ENCODE results near the gene KATNIP. TPM values are rescaled to one million over a fixed set of nuclear protein-coding genes. Genes with fewer than 3 reads are reported as not detected.

KATNIP gene
- total and polyA plus RNA-seq, 9 of the 15 experiments (the other 6 are each of a cell fraction or from before 2014, with no cell fraction given), result 1.7 to 13.2 (median 8.0) TPM

GRCh38 chr16:27566417-27566816 lies 16.5 kb downstream of the KATNIP start (continued):
- peak; percentile 54; the same call in 1 of the 2 replicates for TF ChIP-seq LEF1 (IDR thresholded peaks at IDR 0.05)
- TF ChIP-seq, protein P1, sequence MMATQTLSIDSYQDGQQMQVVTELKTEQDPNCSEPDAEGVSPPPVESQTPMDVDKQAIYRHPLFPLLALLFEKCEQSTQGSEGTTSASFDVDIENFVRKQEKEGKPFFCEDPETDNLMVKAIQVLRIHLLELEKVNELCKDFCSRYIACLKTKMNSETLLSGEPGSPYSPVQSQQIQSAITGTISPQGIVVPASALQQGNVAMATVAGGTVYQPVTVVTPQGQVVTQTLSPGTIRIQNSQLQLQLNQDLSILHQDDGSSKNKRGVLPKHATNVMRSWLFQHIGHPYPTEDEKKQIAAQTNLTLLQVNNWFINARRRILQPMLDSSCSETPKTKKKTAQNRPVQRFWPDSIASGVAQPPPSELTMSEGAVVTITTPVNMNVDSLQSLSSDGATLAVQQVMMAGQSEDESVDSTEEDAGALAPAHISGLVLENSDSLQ (IDR thresholded peaks at IDR 0.05), result peak; percentile 22; the same call in 1 of the 2 replicates
- TF ChIP-seq COPS2 (conservative IDR thresholded peaks at IDR 0.05), result no peak
- TF ChIP-seq KDM2B (CRISPR knock-in tag; IDR thresholded peaks at IDR 0.05), result no peak
- TF ChIP-seq, protein P2, sequence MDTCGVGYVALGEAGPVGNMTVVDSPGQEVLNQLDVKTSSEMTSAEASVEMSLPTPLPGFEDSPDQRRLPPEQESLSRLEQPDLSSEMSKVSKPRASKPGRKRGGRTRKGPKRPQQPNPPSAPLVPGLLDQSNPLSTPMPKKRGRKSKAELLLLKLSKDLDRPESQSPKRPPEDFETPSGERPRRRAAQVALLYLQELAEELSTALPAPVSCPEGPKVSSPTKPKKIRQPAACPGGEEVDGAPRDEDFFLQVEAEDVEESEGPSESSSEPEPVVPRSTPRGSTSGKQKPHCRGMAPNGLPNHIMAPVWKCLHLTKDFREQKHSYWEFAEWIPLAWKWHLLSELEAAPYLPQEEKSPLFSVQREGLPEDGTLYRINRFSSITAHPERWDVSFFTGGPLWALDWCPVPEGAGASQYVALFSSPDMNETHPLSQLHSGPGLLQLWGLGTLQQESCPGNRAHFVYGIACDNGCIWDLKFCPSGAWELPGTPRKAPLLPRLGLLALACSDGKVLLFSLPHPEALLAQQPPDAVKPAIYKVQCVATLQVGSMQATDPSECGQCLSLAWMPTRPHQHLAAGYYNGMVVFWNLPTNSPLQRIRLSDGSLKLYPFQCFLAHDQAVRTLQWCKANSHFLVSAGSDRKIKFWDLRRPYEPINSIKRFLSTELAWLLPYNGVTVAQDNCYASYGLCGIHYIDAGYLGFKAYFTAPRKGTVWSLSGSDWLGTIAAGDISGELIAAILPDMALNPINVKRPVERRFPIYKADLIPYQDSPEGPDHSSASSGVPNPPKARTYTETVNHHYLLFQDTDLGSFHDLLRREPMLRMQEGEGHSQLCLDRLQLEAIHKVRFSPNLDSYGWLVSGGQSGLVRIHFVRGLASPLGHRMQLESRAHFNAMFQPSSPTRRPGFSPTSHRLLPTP (IDR thresholded peaks at IDR 0.05; ENCODE audit: borderline replicate concordance, extremely low read depth, insufficient read length), result peak; percentile 2
- no peak for TF ChIP-seq SRSF1 (IDR thresholded peaks at IDR 0.05; ENCODE audit: low read depth, low read length)
- TF ChIP-seq, protein P3, sequence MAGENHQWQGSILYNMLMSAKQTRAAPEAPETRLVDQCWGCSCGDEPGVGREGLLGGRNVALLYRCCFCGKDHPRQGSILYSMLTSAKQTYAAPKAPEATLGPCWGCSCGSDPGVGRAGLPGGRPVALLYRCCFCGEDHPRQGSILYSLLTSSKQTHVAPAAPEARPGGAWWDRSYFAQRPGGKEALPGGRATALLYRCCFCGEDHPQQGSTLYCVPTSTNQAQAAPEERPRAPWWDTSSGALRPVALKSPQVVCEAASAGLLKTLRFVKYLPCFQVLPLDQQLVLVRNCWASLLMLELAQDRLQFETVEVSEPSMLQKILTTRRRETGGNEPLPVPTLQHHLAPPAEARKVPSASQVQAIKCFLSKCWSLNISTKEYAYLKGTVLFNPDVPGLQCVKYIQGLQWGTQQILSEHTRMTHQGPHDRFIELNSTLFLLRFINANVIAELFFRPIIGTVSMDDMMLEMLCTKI (IDR thresholded peaks at IDR 0.05; ENCODE audit: partially characterized antibody), result no peak
- TF ChIP-seq PHF8 (IDR thresholded peaks at IDR 0.05; ENCODE audit: borderline replicate concordance, low read length), result peak; percentile 21; the same call in 1 of the 2 replicates
- no peak for TF ChIP-seq FOXK2 (conservative IDR thresholded peaks at IDR 0.05 in 1 of 2, IDR thresholded peaks at IDR 0.05 in 1 of 2; ENCODE audit: low read depth in 2 of 2)
- peak in 1 of 2 experiments; percentile 58; a peak in 2 of 4 replicates for TF ChIP-seq MAZ (CRISPR knock-in tag; conservative IDR thresholded peaks at IDR 0.05 in 1 of 2, IDR thresholded peaks at IDR 0.05 in 1 of 2)

All from K562 (cell line).